Cardiac muscle cell (in vitro differentiated cells and primary cell): ENCODE measurements around the gene HMGN4. TPM values are rescaled to one million over a fixed set of nuclear protein-coding genes. Genes with fewer than 3 reads are reported as not detected.
A peak's percentile ranks its signal among the peaks of the same experiment; 100 is the strongest.

Experiments
- DNase-seq, 2 donors: peaks; one replicate each; pipeline versions ENCODE4 v3.0.0 to v3.0.0-alpha.2; 2010 to 2017; ENCODE audit warnings: low read depth in 1 of 2, low spot score in 1 of 2
- H3K27ac ChIP-seq: fragments of 200-600 bp; sonication (generic); 2 replicates; pipeline ENCODE4 v1.5.1; 2016
- H3K27me3 ChIP-seq: fragments of 200-600 bp; sonication (generic); 2 replicates; pipeline ENCODE4 v1.6.0; 2016; ENCODE audit warnings: control low read depth
- H3K36me3 ChIP-seq: fragments of 200-600 bp; sonication (generic); 2 replicates; pipeline ENCODE4 v1.5.1; 2016; ENCODE audit warnings: control low read depth
- H3K4me1 ChIP-seq: fragments of 200-600 bp; sonication (generic); 2 replicates; pipeline ENCODE4 v1.8.1; 2017; ENCODE audit warnings: low read depth, mild to moderate bottlenecking, mixed run types
- H3K4me3 ChIP-seq: fragments of 200-600 bp; sonication (generic); 2 replicates; pipeline ENCODE4 v1.5.1; 2016; ENCODE audit warnings: mild to moderate bottlenecking
- H3K9me3 ChIP-seq: fragments of 200-600 bp; sonication (generic); 2 replicates; pipeline ENCODE4 v1.5.1; 2017; ENCODE audit warnings: low read depth, mild to moderate bottlenecking, control low read depth
- polyA plus RNA-seq: library from polyadenylated mRNA; unstranded; fragments of >200 nt; fragmentation: Nextera tagmentation; extraction: Ambion mirVana; gene quantifications from 2 replicates; pipeline ENCODE4 v1.2.1, GENCODE V29; 2016
- total RNA-seq: library from RNA; depleted of rRNA; stranded (reverse); fragments of >200 nt; gene quantifications from 2 replicates; pipeline ENCODE4 v1.2.3, GENCODE V29; 2016
- TF ChIP-seq, protein P1 (sequence below): IDR thresholded peaks from 2 replicates; pipeline ENCODE4 v1.5.1; 2012; ENCODE audit warnings: low read depth, mild to moderate bottlenecking, low read length

HMGN4 gene
- total and polyA plus RNA-seq, 2 experiments from 2014 or later = 54.7 to 57.1 TPM

DNA sequence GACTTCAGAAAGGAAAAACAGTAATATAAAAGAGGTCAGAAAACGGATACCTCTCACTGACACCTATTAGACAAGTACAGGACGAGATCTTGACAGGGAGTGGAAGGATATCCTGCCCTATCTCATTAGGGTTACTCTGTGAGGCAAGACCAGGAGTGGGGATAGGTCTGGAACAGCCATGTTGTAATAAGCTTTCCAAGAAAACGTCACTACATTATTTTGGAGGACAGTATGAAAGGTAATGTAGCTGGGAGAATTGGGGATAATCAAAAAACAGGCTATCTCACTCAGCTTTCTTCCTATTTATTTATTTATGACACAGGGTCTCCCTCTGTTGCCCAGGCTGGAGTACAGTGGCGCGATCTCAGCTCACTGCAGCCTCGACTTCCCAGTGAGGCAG is 25.3 kb downstream of the HMGN4 start:
- Histone ChIP-seq H3K36me3 (no peaks in the 10 kb centered on the region), H3K4me3 (no peak overlapping the region), H3K4me1 (no peaks in the 10 kb centered on the region), H3K27me3 (no peaks in the 10 kb centered on the region), H3K9me3 (no peaks in the 10 kb centered on the region), H3K27ac (no peak overlapping the region)
- no peak for DNase-seq
- TF ChIP-seq, protein P1, sequence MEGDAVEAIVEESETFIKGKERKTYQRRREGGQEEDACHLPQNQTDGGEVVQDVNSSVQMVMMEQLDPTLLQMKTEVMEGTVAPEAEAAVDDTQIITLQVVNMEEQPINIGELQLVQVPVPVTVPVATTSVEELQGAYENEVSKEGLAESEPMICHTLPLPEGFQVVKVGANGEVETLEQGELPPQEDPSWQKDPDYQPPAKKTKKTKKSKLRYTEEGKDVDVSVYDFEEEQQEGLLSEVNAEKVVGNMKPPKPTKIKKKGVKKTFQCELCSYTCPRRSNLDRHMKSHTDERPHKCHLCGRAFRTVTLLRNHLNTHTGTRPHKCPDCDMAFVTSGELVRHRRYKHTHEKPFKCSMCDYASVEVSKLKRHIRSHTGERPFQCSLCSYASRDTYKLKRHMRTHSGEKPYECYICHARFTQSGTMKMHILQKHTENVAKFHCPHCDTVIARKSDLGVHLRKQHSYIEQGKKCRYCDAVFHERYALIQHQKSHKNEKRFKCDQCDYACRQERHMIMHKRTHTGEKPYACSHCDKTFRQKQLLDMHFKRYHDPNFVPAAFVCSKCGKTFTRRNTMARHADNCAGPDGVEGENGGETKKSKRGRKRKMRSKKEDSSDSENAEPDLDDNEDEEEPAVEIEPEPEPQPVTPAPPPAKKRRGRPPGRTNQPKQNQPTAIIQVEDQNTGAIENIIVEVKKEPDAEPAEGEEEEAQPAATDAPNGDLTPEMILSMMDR = no peak

DNA sequence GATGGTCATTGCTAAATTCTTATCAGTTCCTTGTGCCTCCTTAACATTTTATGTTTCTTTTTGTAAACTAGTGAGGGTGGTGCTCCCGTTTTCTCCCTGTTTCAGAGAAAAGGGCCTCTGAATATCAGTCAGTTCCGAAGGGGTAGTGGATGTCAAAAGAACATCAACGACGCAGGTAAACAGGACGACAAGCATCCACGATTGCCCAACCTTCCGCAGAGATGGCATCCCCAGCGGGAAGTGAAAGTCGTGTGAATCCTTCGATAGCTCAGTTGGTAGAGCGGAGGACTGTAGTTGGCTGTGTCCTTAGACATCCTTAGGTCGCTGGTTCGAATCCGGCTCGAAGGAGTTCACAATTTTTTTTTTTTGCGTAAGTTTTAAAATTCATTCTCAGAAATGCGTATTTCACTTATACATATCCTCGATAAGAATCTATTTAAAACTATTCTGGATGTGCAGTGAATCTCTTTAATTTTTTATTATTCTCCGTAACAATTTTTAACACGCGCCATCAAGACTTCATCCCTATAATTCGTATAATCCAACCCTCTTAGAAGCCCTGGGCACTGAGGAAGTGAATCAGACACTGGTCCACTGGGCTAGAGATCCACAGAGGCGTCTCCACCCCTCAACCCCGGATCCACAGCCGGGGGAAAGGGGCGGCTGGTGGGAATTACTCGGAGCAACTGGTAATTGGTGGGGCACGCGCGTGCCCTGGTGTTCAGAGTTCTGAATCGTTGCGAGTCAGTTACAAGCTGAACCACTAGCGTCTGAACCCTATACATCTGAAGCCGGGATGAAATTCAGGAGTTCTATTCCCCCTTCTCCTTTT is 30.7 kb downstream of the HMGN4 start:
- Histone ChIP-seq H3K36me3 (no peaks in the 10 kb centered on the region), H3K27me3 (no peaks in the 10 kb centered on the region), H3K4me1 (no peaks in the 10 kb centered on the region), H3K9me3 (no peaks in the 10 kb centered on the region), H3K4me3 (peak overlapping the region; percentile 84), H3K27ac (no peak overlapping the region)
- peak; percentile 86 to 93 for DNase-seq
- TF ChIP-seq, protein P1 = peak; percentile 37

DNA sequence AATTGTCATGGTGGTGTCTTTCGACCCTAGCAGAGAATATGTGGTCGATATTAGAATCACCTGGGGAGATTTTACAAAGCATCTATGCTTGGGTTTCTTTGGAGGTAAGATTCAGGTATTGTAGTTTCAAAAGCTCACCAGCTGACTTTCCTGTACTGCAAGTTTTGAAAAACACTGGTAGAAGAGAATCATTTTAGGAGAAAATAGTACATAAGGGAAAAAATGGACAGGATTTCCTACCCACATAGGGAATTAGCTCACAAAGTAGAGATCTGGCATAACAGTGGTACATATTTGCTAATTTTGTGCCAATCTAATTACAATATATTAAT is 31.2 kb downstream of the HMGN4 start:
- H3K27me3 ChIP-seq = no peaks in the 10 kb centered on the region
- H3K27ac ChIP-seq = no peak overlapping the region
- H3K36me3 ChIP-seq = no peaks in the 10 kb centered on the region
- peak overlapping the region; percentile 84 for H3K4me3 ChIP-seq
- no peaks in the 10 kb centered on the region for H3K9me3 ChIP-seq
- no peaks in the 10 kb centered on the region for H3K4me1 ChIP-seq
- DNase-seq = no peak
- TF ChIP-seq, protein P1 = no peak

DNA sequence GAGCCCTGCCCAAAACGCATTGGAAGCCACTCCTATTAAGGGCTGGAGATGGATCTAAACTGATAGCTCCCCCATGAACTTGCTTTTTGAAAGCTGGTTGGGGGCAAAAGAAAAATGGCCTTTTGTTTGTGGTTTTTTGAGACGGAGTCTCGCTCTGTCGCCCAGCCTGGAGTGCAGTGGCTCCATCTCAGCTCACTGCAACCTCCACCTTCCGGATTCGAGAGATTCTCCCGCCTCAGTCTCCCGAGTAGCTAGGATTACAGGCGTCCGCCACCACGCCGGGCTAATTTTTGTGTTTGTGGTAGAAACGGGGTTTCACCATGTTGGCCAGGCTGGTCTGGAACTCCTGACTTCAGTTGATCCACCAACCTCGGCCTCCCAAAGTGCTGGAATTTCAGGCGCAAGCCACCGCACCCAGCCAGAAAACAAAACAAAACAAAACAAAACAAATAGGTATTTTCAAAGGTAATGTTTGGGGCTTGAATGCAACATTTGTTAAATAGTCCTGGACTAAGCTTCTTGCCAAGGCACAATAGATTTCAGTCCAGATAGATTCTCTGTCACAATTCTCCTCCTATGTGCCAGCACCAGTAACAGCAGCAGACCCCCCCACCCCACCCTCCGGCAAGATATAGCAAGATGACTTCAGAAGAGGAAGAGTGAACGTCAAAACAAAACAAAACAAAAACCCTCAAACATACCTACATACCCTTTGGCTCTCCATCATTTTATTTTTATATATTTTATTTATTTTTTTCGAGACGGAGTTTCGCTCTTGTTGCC is 32.1 kb downstream of the HMGN4 start:
- H3K4me1 ChIP-seq = no peaks in the 10 kb centered on the region
- no peak overlapping the region for H3K27ac ChIP-seq
- TF ChIP-seq, protein P1 = no peak
- H3K27me3 ChIP-seq = no peaks in the 10 kb centered on the region
- H3K36me3 ChIP-seq = no peaks in the 10 kb centered on the region
- no peaks in the 10 kb centered on the region for H3K9me3 ChIP-seq
- no peak for DNase-seq
- no peak overlapping the region for H3K4me3 ChIP-seq

DNA sequence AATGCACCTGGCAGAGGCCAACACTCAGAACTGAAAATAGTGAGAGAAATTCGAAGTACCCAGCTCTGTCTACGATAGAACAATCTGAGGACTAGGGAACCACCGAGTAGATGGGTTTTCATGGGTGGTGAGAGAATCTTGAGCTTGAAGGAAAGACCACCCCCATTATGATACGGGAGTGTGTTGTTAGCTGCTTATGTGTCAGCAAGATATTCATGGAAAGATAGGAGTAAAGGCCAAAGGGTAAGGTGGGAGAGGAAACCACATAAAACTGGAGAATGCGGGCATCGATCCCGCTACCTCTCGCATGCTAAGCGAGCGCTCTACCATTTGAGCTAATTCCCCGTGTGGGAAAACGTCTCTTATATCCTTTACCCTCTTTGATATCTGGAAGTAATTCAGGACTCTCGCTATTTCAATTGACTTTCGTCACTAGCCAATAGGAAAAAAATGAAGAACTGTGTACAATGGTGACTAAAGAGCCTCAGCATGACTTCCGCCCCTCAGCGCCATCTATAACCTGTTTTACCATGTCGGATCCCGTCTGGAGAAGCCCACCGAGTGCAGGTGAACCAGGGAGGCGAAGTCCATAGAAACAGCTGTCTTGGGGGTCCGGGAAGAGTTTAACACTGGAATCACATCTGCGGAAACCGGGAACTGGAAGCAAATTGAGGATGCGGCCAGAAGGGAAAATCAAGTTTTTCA is 33.6 kb downstream of the HMGN4 start:
- peak; percentile 72 to 87 for DNase-seq
- no peaks in the 10 kb centered on the region for H3K4me1 ChIP-seq
- H3K27me3 ChIP-seq = peaks cover 7% of the 10 kb centered on the region
- no peak overlapping the region for H3K27ac ChIP-seq
- TF ChIP-seq, protein P1 = no peak
- peak overlapping the region; percentile 49 for H3K4me3 ChIP-seq
- no peaks in the 10 kb centered on the region for H3K9me3 ChIP-seq
- no peaks in the 10 kb centered on the region for H3K36me3 ChIP-seq
